ENCODE measurements around the gene KBTBD6.

KBTBD6 gene

DNA sequence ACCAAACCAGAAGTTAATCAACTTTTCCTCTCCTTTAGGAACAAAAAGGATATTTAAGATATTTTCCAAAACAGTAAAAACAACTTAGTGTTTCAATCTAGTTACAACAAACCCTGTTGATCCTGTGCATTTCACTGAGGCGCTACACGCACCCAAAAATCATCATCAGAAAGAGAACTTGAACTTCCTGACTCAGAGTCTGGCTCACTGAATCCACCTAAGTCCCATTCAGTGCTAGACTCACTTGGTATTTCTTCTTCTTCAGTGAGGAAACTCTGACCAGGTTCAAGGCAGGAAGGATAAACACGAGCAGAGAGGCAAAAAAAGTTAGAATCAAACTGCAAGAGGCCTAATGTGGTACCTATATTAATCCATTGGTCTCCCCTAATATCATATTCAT, 2.2 kb downstream of the KBTBD6 start:
- TF ChIP-seq, protein P1, sequence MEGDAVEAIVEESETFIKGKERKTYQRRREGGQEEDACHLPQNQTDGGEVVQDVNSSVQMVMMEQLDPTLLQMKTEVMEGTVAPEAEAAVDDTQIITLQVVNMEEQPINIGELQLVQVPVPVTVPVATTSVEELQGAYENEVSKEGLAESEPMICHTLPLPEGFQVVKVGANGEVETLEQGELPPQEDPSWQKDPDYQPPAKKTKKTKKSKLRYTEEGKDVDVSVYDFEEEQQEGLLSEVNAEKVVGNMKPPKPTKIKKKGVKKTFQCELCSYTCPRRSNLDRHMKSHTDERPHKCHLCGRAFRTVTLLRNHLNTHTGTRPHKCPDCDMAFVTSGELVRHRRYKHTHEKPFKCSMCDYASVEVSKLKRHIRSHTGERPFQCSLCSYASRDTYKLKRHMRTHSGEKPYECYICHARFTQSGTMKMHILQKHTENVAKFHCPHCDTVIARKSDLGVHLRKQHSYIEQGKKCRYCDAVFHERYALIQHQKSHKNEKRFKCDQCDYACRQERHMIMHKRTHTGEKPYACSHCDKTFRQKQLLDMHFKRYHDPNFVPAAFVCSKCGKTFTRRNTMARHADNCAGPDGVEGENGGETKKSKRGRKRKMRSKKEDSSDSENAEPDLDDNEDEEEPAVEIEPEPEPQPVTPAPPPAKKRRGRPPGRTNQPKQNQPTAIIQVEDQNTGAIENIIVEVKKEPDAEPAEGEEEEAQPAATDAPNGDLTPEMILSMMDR (IDR thresholded peaks at IDR 0.05; ENCODE audit: extremely low read depth, missing control alignments) = no peak
- DNase-seq (ENCODE audit: low spot score) = no peak

DNA sequence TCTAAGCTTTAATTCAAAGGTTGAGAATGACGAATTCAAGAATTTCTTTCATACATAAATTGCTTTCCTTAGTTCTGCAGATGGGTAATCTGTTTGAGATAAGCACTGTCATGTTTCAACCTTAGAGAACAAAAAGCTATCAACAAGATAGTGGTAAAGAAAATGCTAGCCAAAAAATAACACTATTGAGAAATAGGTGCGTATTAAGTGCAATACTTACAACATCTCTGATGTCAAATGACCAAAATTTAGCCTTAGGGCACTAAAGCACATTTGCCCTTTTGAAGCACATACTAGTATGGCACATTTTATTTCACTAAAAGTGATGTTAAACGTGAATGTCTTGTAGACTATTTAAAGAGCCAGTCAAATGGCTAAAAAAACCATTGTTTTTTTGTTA, 4.9 kb downstream of the KBTBD6 start:
- DNase-seq (ENCODE audit: low spot score) = no peak
- TF ChIP-seq, protein P1 (IDR thresholded peaks at IDR 0.05; ENCODE audit: extremely low read depth, missing control alignments) = no peak

DNA sequence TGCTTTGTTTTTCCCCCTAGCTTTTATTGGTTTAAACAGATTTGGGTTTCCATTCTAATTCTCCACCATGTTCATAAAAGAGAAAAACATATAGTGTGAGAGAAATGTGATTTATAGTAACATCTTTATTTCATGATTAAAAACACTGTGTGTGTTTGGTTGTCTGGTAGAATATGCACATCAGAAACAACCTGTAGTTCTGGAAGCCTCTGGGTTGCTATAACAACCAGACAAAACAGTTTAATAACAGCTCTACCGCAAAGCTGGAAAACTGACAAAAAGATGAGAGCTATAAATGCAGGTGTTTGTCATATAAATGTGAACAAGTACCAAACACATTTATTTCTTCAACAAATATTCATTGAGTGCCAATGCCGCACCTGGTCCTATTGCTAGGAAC, 9.8 kb downstream of the KBTBD6 start:
- TF ChIP-seq, protein P1 (IDR thresholded peaks at IDR 0.05; ENCODE audit: extremely low read depth, missing control alignments) = no peak
- no peak for DNase-seq (ENCODE audit: low spot score)

DNA sequence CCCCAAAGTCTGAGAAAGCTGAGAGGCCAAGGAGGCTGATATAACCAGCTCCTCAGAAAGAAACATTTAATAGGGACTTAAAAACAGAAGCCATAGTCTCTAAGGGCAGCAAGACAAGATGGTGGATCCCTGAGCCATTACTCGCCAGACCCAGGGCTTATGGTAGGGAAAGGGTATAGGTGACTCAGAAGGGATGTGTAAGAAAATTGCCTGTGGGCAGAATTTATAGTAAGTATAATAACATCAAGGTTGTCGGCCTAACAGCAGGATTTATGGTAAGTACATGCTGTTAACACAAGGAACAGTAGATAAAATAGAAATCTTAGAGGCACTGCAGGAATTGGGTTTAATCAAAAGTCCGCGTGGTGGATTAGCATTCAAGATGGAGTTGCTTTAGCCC, 14.7 kb downstream of the KBTBD6 start:
- TF ChIP-seq, protein P1 (IDR thresholded peaks at IDR 0.05; ENCODE audit: extremely low read depth, missing control alignments) = no peak

DNA sequence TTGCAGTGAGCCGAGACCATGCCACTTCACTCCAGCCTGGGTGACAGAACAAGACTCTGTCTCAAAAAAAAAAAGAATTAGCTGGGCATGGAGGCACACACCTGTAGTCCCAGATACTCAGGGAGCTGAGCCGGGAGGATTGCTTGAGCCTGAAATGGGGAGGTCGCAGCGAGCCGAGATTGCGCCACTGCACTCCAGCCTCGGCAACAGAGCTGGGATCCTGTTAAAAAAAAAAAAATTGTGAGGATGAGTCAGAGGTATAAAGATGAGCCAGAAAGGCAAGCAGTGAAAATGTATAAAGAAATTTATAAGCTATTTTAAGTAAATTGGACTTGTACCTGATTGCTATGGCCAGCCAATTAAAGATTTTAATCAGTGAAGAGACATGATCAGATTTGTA, 21.1 kb downstream of the KBTBD6 start:
- TF ChIP-seq, protein P1 (IDR thresholded peaks at IDR 0.05; ENCODE audit: extremely low read depth, missing control alignments) = no peak
- DNase-seq (ENCODE audit: low spot score) = no peak

More for the DNA sequence above, 14.7 kb downstream of the KBTBD6 start:
- no peak for DNase-seq (ENCODE audit: low spot score)

DNA sequence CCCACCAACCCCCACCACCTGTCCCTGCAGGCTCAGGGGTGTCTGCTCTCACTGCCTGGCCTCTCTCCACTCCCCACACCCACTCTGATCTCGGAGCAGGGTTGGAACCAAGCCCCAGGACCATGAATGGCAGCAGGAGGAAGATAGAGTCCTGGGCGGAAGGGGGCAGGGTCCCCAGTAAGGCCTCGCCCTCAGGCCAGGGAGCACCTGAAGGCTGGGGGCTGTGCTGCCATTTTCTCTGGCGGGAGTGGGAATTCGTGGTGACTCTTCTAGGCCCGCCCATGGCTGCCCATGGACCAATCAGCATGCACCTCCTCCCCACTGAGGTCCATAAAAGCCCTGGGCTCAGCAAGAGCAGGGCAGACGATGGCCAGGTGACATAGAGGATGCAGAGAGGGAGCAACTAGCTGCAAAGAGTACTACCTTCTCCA, 25.0 kb downstream of the KBTBD6 start:
- DNase-seq (ENCODE audit: low spot score) = no peak
- TF ChIP-seq, protein P1 (IDR thresholded peaks at IDR 0.05; ENCODE audit: extremely low read depth, missing control alignments) = no peak

DNA sequence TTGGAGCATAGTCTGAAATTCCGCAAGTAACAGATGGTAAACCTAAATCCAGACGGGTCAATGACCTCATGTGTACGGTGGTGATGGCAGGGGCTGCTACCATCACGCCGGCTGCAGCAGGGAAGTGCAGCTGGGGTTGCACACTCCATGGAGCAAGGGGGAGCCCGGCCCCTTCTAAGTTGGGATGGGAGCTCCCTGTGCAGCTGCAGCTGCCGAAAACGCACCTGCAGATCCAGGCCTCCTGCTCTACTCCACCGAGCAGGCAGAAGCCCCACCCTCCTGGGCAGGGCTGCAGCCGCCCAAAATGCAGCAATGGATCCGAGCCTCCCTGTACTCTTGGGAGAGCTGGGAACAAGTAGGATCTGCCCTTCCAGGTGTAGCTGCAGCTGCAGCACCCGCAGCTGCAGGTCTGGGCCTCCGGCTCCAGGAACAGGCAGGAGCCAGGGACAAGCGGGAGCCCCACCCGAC, 25.5 kb downstream of the KBTBD6 start:
- no peak for DNase-seq (ENCODE audit: low spot score)
- TF ChIP-seq, protein P1 (IDR thresholded peaks at IDR 0.05; ENCODE audit: extremely low read depth, missing control alignments) = no peak
